Thoracic aorta (tissue), 2 donors: Measurements from ENCODE around the gene KRT31. TPM values are rescaled to one million over a fixed set of nuclear protein-coding genes. Genes with fewer than 3 reads are reported as not detected.
"Not testable (repeated sequence)": the region's sequence is repeated elsewhere in the genome, so short reads cannot be mapped to it uniquely, and the experiment has no call there.

Source experiments
- ATAC-seq: fragments of 150-250 bp; one replicate; pipeline ENCODE4 v1.8.0; 2017; ENCODE audit warnings: low read depth; ENCODE audit not compliant: insufficient number of reproducible peaks, low FRiP score
- DNase-seq: peaks from one replicate; pipeline ENCODE4 v3.0.0-alpha.2; 2020; ENCODE audit warnings: low spot score
- H3K27ac ChIP-seq, 2 donors: fragments of 200-600 bp; sonication (generic); 1 replicate in 1 of 2; 2 replicates in 1 of 2; pipeline ENCODE4 v1.5.1; 2016; ENCODE audit warnings: mild to moderate bottlenecking in 2 of 2, moderate library complexity in 2 of 2
- H3K27me3 ChIP-seq: fragments of 200-600 bp; sonication (generic); replicated peaks from 2 replicates; pipeline ENCODE4 v1.6.0; 2016; ENCODE audit warnings: mild to moderate bottlenecking; ENCODE audit not compliant: insufficient read depth
- H3K36me3 ChIP-seq: fragments of 200-600 bp; sonication (generic); one replicate; pipeline ENCODE4 v1.5.1; 2016
- H3K4me1 ChIP-seq, 2 donors: fragments of 200-600 bp; sonication (generic); 1 replicate in 1 of 2; 2 replicates in 1 of 2; pipeline versions ENCODE4 v1.5.1 to v1.6.0; 2016; ENCODE audit warnings: low read depth in 2 of 2, mild to moderate bottlenecking in 1 of 2; ENCODE audit not compliant: control insufficient read depth in 1 of 2
- H3K4me3 ChIP-seq: fragments of 200-600 bp; sonication (generic); 2 replicates; pipeline ENCODE4 v1.5.1; 2016; ENCODE audit warnings: mild to moderate bottlenecking
- H3K9me3 ChIP-seq: fragments of 200-600 bp; sonication (generic); 2 replicates; pipeline ENCODE4 v1.5.1; 2016
- CTCF ChIP-seq: fragments of 200-600 bp; sonication (generic); IDR thresholded peaks from one replicate; pipeline ENCODE4 v1.5.1; 2019; ENCODE audit warnings: antibody characterized with exemption
- total RNA-seq, 2 donors: library from RNA; depleted of rRNA; stranded (reverse); fragments of >200 nt; gene quantifications; one replicate each; pipeline versions ENCODE4 v1.1.0 to v1.2.3, GENCODE V29; 2016

KRT31 gene
- total RNA-seq, 2 donors from 2014 or later = not detected

GRCh38 chr17:41404024-41404671 lies 6.7 kb upstream of the KRT31 start:
- no peaks in the 10 kb centered on the region for H3K36me3 ChIP-seq
- DNase-seq (no peak), ATAC-seq (no peak)
- TF ChIP-seq CTCF = no peak
- no peaks in the 10 kb centered on the region for H3K9me3 ChIP-seq
- H3K27ac ChIP-seq = no peak overlapping the region
- H3K4me3 ChIP-seq = no peak overlapping the region
- H3K27me3 ChIP-seq = no peaks in the 10 kb centered on the region
- H3K4me1 ChIP-seq = peaks cover 0 to 4% of the 10 kb centered on the region in 2 donors

GRCh38 chr17:41403404-41404023 lies 6.1 kb upstream of the KRT31 start:
- Histone ChIP-seq H3K36me3 (no peaks in the 10 kb centered on the region), H3K4me3 (no peak overlapping the region), H3K4me1 (peaks cover 0 to 4% of the 10 kb centered on the region in 2 donors), H3K27ac (no peak overlapping the region), H3K27me3 (no peaks in the 10 kb centered on the region), H3K9me3 (no peaks in the 10 kb centered on the region)
- no peak for ATAC-seq
- no peak for DNase-seq
- TF ChIP-seq CTCF = no peak

GRCh38 chr17:41402161-41402560 lies 4.8 kb upstream of the KRT31 start:
- no peak overlapping the region for H3K27ac ChIP-seq
- no peak for DNase-seq
- H3K4me3 ChIP-seq = no peak overlapping the region
- peaks cover 0 to 4% of the 10 kb centered on the region in 2 donors for H3K4me1 ChIP-seq
- ATAC-seq = no peak
- no peak for TF ChIP-seq CTCF
- no peaks in the 10 kb centered on the region for H3K27me3 ChIP-seq
- no peaks in the 10 kb centered on the region for H3K36me3 ChIP-seq
- no peaks in the 10 kb centered on the region for H3K9me3 ChIP-seq

DNA sequence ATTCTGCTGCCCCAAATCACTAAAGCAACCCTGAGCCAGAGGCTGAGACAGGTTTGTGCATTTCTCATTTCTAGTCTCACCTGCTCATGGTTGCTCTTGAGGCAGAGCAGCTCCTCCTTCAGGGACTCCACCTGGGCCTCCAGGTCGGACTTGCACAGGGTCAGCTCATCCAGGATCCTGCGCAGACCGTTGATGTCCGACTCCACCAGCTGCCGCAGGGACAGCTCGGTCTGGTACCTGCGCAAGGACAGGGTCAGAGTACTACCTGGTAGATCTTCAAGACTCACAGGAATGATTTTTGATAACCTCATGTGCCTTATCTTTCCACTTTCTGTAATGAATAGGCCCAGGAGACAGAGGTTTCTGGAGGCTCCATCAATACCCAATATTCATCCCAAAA lies 1.1 kb downstream of the KRT31 start:
- Histone ChIP-seq H3K4me3 (no peak overlapping the region), H3K27ac (no peak overlapping the region), H3K9me3 (no peaks in the 10 kb centered on the region), H3K27me3 (no peaks in the 10 kb centered on the region), H3K4me1 (no peaks in the 10 kb centered on the region), H3K36me3 (no peaks in the 10 kb centered on the region)
- ATAC-seq (no peak), DNase-seq (no peak)
- no peak for TF ChIP-seq CTCF

DNA sequence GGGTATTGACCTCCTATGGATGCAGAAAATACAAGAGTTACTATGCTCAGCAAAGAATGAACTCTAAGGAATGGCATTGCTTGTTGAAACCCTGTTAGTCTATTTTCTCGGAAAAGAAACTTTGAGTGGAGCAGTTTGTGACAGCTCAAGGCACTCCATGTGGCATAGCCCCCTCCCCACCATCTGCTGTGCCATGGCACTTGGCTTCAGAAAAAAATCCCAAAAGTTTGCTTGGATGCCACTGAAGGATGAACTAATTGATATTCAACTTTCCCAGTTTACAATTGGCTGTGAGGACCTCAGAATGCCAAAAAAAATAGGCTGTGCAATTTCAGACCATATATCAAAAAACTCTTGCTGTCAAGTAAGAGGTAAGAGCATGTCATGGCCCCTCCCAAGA lies 1.8 kb downstream of the KRT31 start:
- DNase-seq = no peak

GRCh38 chr17:41395044-41395443 lies 2.4 kb downstream of the KRT31 start:
- not testable (repeated sequence) for H3K4me3 ChIP-seq, H3K9me3 ChIP-seq, H3K4me1 ChIP-seq, H3K27me3 ChIP-seq, ATAC-seq, H3K27ac ChIP-seq, DNase-seq, H3K36me3 ChIP-seq

More for the DNA sequence above, 1.8 kb downstream of the KRT31 start:
- no peak for ATAC-seq
- no peak overlapping the region for H3K27ac ChIP-seq
- H3K27me3 ChIP-seq = no peaks in the 10 kb centered on the region
- no peaks in the 10 kb centered on the region for H3K4me1 ChIP-seq
- H3K36me3 ChIP-seq = no peaks in the 10 kb centered on the region
- no peaks in the 10 kb centered on the region for H3K9me3 ChIP-seq
- no peak for TF ChIP-seq CTCF
- H3K4me3 ChIP-seq = no peak overlapping the region
